Hematopoietic multipotent progenitor cell treated with erythropoietin and hydrocortisone succinate and interleukin-3 and kit ligand, for 6 days (in vitro differentiated cells): ENCODE data around the gene ACCS.

ENCODE experiments used
- DNase-seq: peaks from one replicate; pipeline ENCODE4 v3.0.0-alpha.2; 2015

Gene ACCS

DNA sequence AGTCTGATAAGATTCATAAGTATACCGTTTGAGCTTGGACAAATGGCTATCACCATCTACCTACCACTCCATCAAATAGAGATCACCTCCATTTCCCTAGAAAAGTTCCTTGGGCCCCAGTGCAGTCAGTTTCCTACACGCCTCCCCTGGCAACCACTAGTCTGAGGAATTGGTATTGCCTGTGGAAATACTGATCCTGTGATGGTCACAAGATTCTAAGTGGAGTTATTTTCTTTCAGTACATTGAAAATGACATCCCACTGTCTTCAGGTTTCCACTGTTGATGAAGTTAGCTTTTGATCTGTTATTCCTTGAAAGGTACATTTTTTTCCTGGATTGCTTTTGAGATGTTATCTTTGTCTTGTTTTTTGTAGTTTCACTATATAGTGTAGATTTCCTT, 22.9 kb upstream of the ACCS start:
- DNase-seq = no peak

- no peak for DNase-seq
Measured at GRCh38 chr11:44046182-44046581, 19.9 kb upstream of the ACCS start.

DNA sequence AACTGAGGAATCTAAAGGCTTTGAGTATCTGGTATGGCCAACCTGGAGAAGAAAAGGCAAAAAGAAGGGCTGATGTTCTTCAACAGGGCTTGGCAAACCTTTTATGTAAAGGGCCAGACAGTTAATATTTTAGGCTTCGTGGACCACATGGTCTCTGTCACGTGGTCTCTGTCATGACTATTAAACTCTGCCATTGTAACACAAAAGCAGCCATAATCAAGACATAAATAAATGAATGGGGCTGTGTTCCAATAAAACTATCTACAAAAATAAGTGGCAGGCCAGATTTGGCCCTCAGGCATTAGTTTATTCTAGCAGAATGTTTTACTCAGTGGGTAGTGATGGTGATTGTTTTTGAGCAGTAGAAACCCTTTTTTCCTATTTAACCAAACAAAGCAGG, 18.8 kb upstream of the ACCS start:
- no peak for DNase-seq

GRCh38 chr11:44047931-44048431, 18.1 kb upstream of the ACCS start, which contains the start of gene ACCSL:
TSS of gene ACCSL (plus strand) at chr11:44047981. CDS start at chr11:44048037, 56 bp downstream.
- DNase-seq = no peak

GRCh38 chr11:44049832-44050231, 16.2 kb upstream of the ACCS start:
- DNase-seq = no peak

DNA sequence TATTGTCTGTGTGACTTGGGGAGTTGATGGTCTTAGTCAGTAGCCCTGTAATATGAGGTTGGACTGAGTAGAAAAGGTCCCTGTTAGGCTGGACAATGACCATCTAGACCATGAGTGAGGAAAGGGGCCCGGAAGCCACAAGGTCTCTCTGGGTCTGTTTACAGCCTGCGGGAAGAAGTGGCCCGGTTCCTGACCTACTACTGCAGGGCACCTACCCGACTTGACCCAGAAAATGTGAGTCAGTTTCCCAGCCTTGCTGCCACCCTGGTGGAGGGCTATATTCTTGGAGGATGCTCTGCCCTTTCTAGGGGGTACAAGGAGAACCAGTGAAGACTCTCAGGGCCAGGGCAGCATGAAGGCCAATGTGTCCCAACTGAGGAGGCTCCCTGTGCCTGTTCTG, 14.9 kb upstream of the ACCS start:
- no peak for DNase-seq

DNA sequence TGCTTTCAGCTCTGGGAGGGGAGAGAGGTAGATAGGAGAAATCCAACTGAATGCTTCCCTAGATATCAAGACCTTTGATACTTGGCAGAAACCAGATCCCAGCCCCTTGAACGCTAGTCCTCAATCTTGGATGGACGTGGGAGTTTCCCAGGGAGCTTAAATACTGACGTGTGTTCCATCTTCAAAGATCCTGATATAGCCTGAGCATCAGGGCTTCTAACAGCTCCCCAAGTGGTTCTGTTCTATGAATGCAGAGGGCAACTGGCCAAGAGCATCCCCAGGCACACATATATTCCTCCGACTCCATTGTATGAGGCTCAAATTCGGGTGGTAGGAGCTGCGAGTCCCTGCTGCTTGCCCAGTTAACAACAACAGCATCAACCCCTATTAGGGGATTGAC, 8.7 kb upstream of the ACCS start:
- DNase-seq = no peak

- DNase-seq = no peak
Measured at GRCh38 chr11:44058275-44058674, 7.8 kb upstream of the ACCS start.

- peak; percentile 15 for DNase-seq
Measured at GRCh38 chr11:44065161-44065661, 859 bp upstream of the ACCS start.

DNA sequence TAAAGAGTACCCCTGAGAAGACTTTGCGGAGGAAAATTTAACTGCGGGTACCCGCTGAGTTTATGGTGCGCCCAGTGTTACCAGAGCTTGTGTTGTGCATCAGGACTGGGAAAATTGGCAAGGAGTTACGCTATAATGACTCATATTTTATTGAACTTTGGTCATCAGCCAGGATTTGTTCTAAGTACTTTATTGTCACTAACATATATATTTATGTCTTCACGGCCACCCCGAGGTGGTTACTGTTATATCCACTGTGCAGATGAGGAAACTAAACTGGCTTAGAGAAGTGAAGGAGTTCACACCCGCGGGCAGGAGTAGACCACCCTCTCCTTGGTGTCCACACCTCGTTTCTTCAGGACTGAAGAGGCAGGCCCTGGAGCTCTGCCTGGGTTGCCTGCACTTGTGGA, 667 bp downstream of the ACCS start:
- peak; percentile 63 for DNase-seq

GRCh38 chr11:44067266-44067665, 1.2 kb downstream of the ACCS start:
- peak; percentile 81 for DNase-seq

GRCh38 chr11:44068180-44068579, 2.1 kb downstream of the ACCS start:
- no peak for DNase-seq

DNA sequence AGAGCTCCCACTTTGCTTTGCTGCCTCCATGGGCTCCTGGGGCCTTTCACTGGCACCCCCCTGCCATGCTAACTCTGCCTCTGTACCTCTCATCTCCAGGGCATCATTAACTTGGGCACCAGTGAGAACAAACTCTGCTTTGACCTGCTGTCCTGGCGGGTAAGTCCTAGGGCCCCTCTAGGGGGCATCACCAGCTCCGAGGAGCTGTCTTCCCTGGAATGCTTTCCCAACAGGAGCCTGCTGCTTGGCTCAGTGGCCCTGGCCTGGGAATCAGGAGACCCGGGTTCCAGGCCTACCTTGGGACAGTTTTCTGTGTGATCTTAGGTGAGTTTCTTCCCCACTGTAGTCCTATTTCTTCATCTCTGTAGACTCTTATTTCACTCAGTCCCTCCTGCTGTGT, 5.1 kb downstream of the ACCS start:
- no peak for DNase-seq

DNA sequence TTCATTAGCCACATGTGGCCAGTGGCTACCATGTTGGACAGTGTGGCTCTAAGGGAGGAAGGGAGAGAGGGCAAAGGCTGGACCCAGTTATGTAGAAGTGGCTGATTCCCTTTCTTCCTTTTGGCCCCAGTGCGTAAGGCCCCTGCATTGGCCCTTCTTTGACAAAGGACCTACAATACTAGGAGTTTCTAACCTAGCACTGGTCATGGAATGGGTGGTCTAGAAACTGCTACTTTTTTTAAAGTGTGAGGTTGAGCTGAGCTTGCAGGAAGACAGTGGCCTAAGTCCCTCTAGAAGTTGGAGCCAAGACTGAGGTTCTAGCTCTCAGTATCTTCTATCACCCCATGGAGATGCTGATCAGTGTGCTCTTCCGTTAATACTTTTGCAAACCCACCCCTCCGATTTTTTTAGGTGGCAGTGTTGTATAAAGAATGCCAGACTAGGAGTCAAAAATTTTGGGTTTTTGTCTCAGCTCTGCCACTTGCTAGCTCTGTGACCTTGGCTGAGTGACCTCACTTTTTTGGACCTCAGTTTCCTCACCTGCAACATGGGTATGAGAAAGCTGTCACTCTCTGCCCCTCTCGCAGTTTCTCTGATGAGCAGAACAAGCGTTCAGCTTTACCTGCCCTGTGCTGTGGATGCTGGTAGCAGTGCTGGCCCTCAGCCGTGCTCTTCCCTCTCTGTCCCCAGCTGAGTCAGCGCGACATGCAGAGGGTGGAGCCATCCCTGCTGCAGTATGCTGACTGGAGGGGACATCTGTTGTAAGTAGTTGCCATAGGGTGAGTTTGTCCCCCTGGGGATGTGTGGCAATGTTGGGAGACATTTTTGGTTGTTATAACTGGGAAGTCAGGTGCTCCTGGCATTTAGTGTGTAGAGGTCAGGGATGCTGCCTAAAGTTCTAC, 6.9 kb downstream of the ACCS start:
- DNase-seq = peak; percentile 28

DNA sequence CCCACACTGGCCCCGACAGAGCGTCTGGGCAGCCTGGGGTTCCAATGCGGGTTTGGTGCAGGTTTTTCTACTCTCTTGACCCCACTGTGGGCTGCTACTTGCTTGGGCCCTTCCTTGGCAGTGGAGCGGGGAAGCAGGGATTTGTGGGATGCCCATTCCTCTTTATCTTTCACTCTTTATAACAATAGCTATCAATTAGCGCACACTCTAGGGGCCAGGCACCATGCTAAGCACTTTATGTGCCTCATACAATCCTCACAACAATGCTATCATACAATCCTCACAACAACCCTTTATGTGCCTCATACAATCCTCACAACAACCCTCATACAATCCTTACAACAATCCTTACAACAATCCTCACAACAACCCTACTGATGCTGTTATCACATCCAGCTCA, 12.7 kb downstream of the ACCS start:
- no peak for DNase-seq

DNA sequence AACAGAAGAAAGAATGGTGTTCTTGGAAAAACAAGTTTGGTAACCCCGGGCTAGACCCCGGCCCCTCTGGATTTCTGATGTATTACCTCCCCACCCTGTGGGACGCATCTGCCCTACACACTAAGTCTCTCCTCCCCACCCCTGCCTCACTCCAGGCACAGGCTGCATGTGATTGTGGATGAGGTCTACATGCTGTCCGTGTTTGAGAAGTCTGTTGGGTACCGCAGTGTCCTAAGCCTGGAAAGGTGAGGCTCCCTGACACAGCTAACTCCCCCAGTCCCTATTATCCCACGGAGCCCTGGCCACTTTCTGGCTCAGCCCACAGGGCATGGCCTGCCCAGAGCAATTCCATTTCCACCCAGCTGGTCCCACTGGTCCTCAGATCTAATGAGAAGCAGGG, 13.3 kb downstream of the ACCS start:
- no peak for DNase-seq

DNA sequence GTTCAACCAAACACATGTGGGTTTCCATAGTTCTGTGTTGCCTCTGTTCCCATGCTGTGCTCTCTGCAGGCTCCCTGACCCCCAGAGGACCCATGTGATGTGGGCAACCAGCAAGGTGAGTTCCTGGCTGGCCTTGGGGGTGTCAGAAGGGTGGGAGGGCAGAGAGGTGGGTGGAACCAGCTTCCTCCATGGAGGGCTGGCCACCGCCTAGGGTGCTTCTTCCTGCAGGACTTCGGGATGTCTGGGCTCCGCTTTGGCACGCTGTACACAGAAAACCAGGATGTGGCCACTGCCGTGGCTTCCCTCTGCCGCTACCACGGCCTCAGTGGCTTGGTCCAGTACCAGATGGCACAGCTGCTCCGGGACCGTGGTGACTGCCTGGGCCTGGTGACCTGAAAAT, 14.9 kb downstream of the ACCS start:
- no peak for DNase-seq

- DNase-seq = no peak
Measured at GRCh38 chr11:44082645-44083044, 16.6 kb downstream of the ACCS start.

GRCh38 chr11:44083433-44083832, 17.4 kb downstream of the ACCS start:
- no peak for DNase-seq

DNA sequence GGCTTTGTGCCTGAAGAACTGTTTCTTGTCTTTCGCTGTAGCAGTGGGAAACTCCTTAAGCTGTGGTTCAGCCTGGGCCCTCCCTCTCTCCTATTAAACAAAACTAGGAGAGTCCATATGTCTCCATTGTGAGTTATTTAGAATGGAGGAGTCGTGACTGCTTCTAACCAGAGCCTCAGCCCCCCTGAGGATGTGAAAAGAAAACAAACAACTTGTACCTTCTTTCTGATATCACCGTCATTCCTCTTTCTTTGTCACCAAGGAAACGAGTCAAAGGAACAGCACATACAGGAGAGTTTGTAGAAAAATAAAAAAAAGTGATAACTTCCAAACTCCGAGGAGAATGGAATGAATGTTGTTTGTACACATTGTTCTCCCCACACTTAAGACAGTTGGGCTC, 17.8 kb downstream of the ACCS start:
- DNase-seq = no peak

GRCh38 chr11:44085330-44085729, 19.3 kb downstream of the ACCS start:
- no peak for DNase-seq

DNA sequence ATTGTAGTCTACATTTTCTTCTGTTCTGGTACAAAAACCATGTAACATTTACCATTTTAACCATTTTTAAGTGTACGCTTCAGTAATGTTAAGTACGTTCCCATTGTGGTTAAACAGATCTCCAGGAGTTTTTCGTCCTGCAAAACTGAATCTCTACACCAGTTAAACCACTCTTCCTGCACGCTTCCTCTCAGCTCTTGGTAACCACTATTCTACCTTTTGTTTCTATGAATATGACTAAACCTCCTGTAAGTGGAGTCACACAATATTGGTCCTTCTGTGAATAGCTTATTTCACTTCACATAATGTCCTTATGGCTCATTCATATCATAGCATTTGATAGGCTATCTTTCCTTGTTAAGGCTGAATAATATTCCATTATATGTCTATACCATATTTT, 22.3 kb downstream of the ACCS start:
- no peak for DNase-seq

- no peak for DNase-seq
Measured at GRCh38 chr11:44088871-44089270, 22.8 kb downstream of the ACCS start.

- DNase-seq = no peak
Measured at GRCh38 chr11:44090539-44090938, 24.5 kb downstream of the ACCS start.
